GM12878 (cell line): Measurements from ENCODE around the gene ARPC1B. TPM values are rescaled to one million over a fixed set of nuclear protein-coding genes. Genes with fewer than 3 reads are reported as not detected.

ENCODE experiments used
- ATAC-seq: fragments of 200-7000 bp; cut with Tn5 transposase; 3 replicates; pipeline ENCODE4 v1.9.1; 2020; ENCODE audit warnings: mild to moderate bottlenecking, moderate library complexity
- BruUV-seq: library from RNA; stranded (reverse); fragments of 400-500 nt; replicated peaks from 2 replicates; lab custom pipeline; 2021; lab: Mats Ljungman, UMichigan
- CTCF ChIA-PET: fragments of 300-600 bp; sonication (Branson Sonifier 250); formaldehyde crosslinking; extraction: SDS; loops from one replicate; lab custom pipeline; 2021; ENCODE audit warnings: inconsistent platforms; lab: Yijun Ruan, JAX
- POLR2A ChIA-PET: fragments of 350-600 bp; formaldehyde crosslinking; extraction: SDS; loops from one replicate; lab custom pipeline; 2021; ENCODE audit warnings: inconsistent platforms; lab: Charles Lee
- RAD21 ChIA-PET: fragments of 300-600 bp; sonication (Branson Sonifier 250); formaldehyde crosslinking; loops from one replicate; lab custom pipeline; 2023; ENCODE audit warnings: antibody characterized with exemption; ENCODE audit not compliant: unreplicated experiment; lab: Charles Lee
- SMC1A ChIA-PET: fragments of 300-600 bp; sonication (Branson Sonifier 250); formaldehyde crosslinking; loops from one replicate; lab custom pipeline; 2023; ENCODE audit not compliant: unreplicated experiment, uncharacterized antibody; lab: Charles Lee
- DNase-seq: peaks from one replicate; pipeline ENCODE4 v3.0.0-alpha.2; 2011; ENCODE audit warnings: low read depth, low spot score
- FAIRE-seq: peaks from 3 replicates; lab custom pipeline; 2011; peaks lifted over from hg19 to GRCh38; lab: Jason Lieb, UNC
- H2AFZ ChIP-seq: 2 replicates; pipeline ENCODE4 v1.6.0; 2011; ENCODE audit warnings: low read depth, low read length, control low read depth; ENCODE audit not compliant: control insufficient read depth
- H3K27ac ChIP-seq: 2 replicates; pipeline ENCODE4 v1.5.1; 2011; ENCODE audit warnings: control low read depth; ENCODE audit not compliant: control insufficient read depth, insufficient read depth
- H3K27me3 ChIP-seq, 2 experiments: replicated peaks in 1 of 2; 2 replicates each; pipeline versions ENCODE4 v1.6.0 to v1.6.1; 2011; ENCODE audit warnings: low read length in 1 of 2; ENCODE audit not compliant: control insufficient read depth in 2 of 2, insufficient read depth in 2 of 2
- H3K36me3 ChIP-seq, 2 experiments: 2 replicates each; pipeline ENCODE4 v1.5.1; 2011; ENCODE audit warnings: low read length in 1 of 2; ENCODE audit not compliant: control insufficient read depth in 2 of 2, insufficient read depth in 2 of 2
- H3K4me1 ChIP-seq: 2 replicates; pipeline ENCODE4 v1.6.1; 2011; ENCODE audit warnings: mild to moderate bottlenecking, low read length, moderate library complexity, mixed read lengths; ENCODE audit not compliant: control insufficient read depth, insufficient read depth
- H3K4me2 ChIP-seq: 2 replicates; pipeline ENCODE4 v1.6.0; 2011; ENCODE audit warnings: control low read depth; ENCODE audit not compliant: control insufficient read depth, insufficient read depth
- H3K4me3 ChIP-seq: fragments of 200-600 bp; sonication (generic); 2 replicates; pipeline ENCODE4 v1.5.1; 2016
- H3K79me2 ChIP-seq: 2 replicates; pipeline ENCODE4 v1.6.0; 2011; ENCODE audit warnings: low read length; ENCODE audit not compliant: control insufficient read depth, insufficient read depth
- H3K9ac ChIP-seq: 2 replicates; pipeline ENCODE4 v1.8.0; 2011; ENCODE audit warnings: low read length, control low read depth, mixed read lengths; ENCODE audit not compliant: control insufficient read depth, insufficient read depth
- H3K9me3 ChIP-seq: replicated peaks from 3 replicates; pipeline ENCODE4 v1.5.1; 2011; ENCODE audit warnings: mild to moderate bottlenecking, low read length; ENCODE audit not compliant: control insufficient read depth, insufficient read depth
- H4K20me1 ChIP-seq: 2 replicates; pipeline ENCODE4 v1.6.0; 2011; ENCODE audit not compliant: control insufficient read depth, insufficient read depth
- CHD2 ChIP-seq: IDR thresholded peaks from 2 replicates; pipeline ENCODE4 v1.6.1; 2011; ENCODE audit warnings: low read depth, low read length, improper control_type of control experiment, borderline replicate concordance
- DPF2 ChIP-seq: fragments of 450-650 bp; IDR thresholded peaks from 2 replicates; pipeline ENCODE4 v1.6.1; 2017; ENCODE audit warnings: mild to moderate bottlenecking
- KAT2A ChIP-seq: conservative IDR thresholded peaks from 2 replicates; pipeline ENCODE4 v1.6.1; 2011; ENCODE audit warnings: low read depth, low read length; ENCODE audit not compliant: control insufficient read depth
- KDM1A ChIP-seq: fragments of 200-600 bp; sonication (generic); IDR thresholded peaks from 2 replicates; pipeline ENCODE4 v1.6.1; 2016; ENCODE audit warnings: borderline replicate concordance
- MEF2A ChIP-seq: IDR thresholded peaks from 2 replicates; pipeline ENCODE4 v1.6.1; 2011; ENCODE audit warnings: low read depth, mild to moderate bottlenecking, low read length, moderate library complexity; ENCODE audit not compliant: insufficient read depth
- MXI1 ChIP-seq: fragments of 150-350 bp; IDR thresholded peaks from 2 replicates; pipeline ENCODE4 v1.6.1; 2011; ENCODE audit warnings: low read depth, mild to moderate bottlenecking, inconsistent platforms, low read length, improper control_type of control experiment
- MYB ChIP-seq: fragments of 150-350 bp; IDR thresholded peaks from 2 replicates; pipeline ENCODE4 v1.6.1; 2014; ENCODE audit warnings: mild to moderate bottlenecking, low read depth, low read length, borderline replicate concordance
- RAD21 ChIP-seq: IDR thresholded peaks from 2 replicates; pipeline ENCODE4 v1.6.1; 2011; ENCODE audit warnings: mild to moderate bottlenecking, low read depth, low read length, moderate library complexity; ENCODE audit not compliant: insufficient read depth
- RB1 ChIP-seq: fragments of 450-650 bp; formaldehyde crosslinking; IDR thresholded peaks from 2 replicates; pipeline ENCODE4 v1.6.1; 2017; ENCODE audit warnings: mild to moderate bottlenecking, borderline replicate concordance
- SPI1 ChIP-seq: IDR thresholded peaks from 2 replicates; pipeline ENCODE4 v1.6.1; 2011; ENCODE audit warnings: low read depth, mild to moderate bottlenecking, low read length, moderate library complexity, borderline replicate concordance; ENCODE audit not compliant: insufficient read depth
- SREBF2 ChIP-seq: IDR thresholded peaks from 2 replicates; pipeline ENCODE4 v1.6.1; 2012; ENCODE audit warnings: mild to moderate bottlenecking, low read length
- WGBS: methylation state at CpG from one replicate; pipeline ENCODE4 v1.1.6; 2016; ENCODE audit warnings: low lambda C conversion rate; ENCODE audit not compliant: insufficient replicate concordance, insufficient coverage; ENCODE audit errors: missing lambda C conversion rate; 5-methylcytosine and 5-hydroxymethylcytosine counted together
- in situ Hi-C: fragments of 300-500 bp; cut with MboI; formaldehyde crosslinking; loops from 9 replicates; pipeline ENCODE4 v1.14.3; 2018; ENCODE audit warnings: mixed read lengths
- intact Hi-C: fragments of 100-400 bp; cut with micrococcal nuclease; formaldehyde crosslinking; loops from one replicate; pipeline ENCODE4 v1.14.2; 2022; ENCODE audit not compliant: unreplicated experiment
- polyA plus RNA-seq, 11 experiments: library from polyadenylated mRNA; depleted of rRNA in 4 of 11; unstranded in 6 of 11; stranded (reverse) in 5 of 11; fragments of >200 nt; fragmentation: Nextera tagmentation in 4 of 11; fragmentation: Illumina TruSeq in 1 of 11; extraction: Ambion mirVana in 4 of 11; extraction: Trizol in 1 of 11; gene quantifications; 1 replicate in 1 of 11; 2 replicates in 10 of 11; pipeline versions ENCODE4 v1.2.1 to v1.2.3, GENCODE V29; 2011 to 2016; ENCODE audit warnings: inconsistent platforms in 2 of 11, missing spikeins in 2 of 11, low read depth in 1 of 11
- total RNA-seq, 4 experiments: library from RNA; depleted of rRNA in 3 of 4; stranded (reverse); fragments of >200 nt in 3 of 4; fragmentation: Illumina TruSeq in 1 of 4; extraction: Trizol in 1 of 4; gene quantifications; 2 replicates each; pipeline versions ENCODE4 v1.2.1 to v1.2.3, GENCODE V29; 2013 to 2021
- TF ChIP-seq, protein P1 (sequence below): IDR thresholded peaks from 2 replicates; pipeline ENCODE4 v1.6.1; 2012; ENCODE audit warnings: low read depth, low read length, improper control_type of control experiment
- TF ChIP-seq, protein P2 (sequence below): fragments of 450-650 bp; IDR thresholded peaks from 2 replicates; pipeline ENCODE4 v1.6.1; 2018; ENCODE audit warnings: mild to moderate bottlenecking, low read depth, moderate library complexity; ENCODE audit not compliant: partially characterized antibody

ARPC1B gene
- total and polyA plus RNA-seq, 10 of the 15 experiments (the other 5 are each of a cell fraction or from before 2014, with no cell fraction given) = 14.1 to 762 (median 387) TPM

DNA sequence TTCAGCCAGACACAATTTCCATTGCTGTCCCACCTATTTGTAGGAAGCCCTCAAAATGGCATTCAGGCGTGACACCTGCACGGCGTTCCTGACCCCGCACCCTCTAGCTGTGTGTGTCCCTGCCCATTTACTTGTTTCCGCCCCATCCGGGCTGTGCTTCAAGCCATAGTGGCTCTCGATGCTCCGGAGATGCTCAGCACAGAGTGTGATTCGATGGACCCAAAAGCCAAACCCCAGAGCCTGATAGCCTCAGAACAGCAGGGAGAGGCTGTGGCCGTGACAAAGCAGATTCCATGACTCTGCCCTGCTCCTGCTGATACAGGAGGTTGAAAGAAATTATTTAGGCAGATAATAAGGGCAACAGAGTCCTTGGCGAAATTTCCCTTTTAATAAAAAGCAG, 47.7 kb downstream of the ARPC1B start:
- no peak for ATAC-seq
- no peak for FAIRE-seq
- 83% methylated on average over 11 of the region's 11 CpGs for WGBS

More for the DNA sequence above, 47.7 kb downstream of the ARPC1B start:
- no TSS peak for BruUV-seq
- H3K79me2 ChIP-seq = no peaks in the 10 kb centered on the region
- ChIA-PET CTCF (no interaction called here), POLR2A (no interaction called here), RAD21 (no interaction called here), SMC1A (interaction anchor here (1.1 kb wide), 1 partner anchor 13 kb away, joined by 3 read pairs; the partner anchor contains the start of genes BUD31 and PDAP1)
- H3K9ac ChIP-seq = no peak overlapping the region
- H3K4me1 ChIP-seq = no peaks in the 10 kb centered on the region
- H3K27ac ChIP-seq = no peak overlapping the region
- H3K36me3 ChIP-seq = peaks cover 7 to 34% of the 10 kb centered on the region in 2 experiments
- no peak overlapping the region for H3K4me3 ChIP-seq
- TF ChIP-seq RAD21 = no peak
- no peak for TF ChIP-seq DPF2
- no peak for TF ChIP-seq MXI1
- TF ChIP-seq SREBF2 = no peak
- TF ChIP-seq, protein P1, sequence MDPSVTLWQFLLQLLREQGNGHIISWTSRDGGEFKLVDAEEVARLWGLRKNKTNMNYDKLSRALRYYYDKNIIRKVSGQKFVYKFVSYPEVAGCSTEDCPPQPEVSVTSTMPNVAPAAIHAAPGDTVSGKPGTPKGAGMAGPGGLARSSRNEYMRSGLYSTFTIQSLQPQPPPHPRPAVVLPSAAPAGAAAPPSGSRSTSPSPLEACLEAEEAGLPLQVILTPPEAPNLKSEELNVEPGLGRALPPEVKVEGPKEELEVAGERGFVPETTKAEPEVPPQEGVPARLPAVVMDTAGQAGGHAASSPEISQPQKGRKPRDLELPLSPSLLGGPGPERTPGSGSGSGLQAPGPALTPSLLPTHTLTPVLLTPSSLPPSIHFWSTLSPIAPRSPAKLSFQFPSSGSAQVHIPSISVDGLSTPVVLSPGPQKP = no peak
- TF ChIP-seq KAT2A = no peak
- TF ChIP-seq KDM1A = no peak
- no peak for TF ChIP-seq MYB
- no peak for TF ChIP-seq MEF2A
- TF ChIP-seq RB1 = no peak
- TF ChIP-seq SPI1 = no peak
- no peak for TF ChIP-seq CHD2
- TF ChIP-seq, protein P2, sequence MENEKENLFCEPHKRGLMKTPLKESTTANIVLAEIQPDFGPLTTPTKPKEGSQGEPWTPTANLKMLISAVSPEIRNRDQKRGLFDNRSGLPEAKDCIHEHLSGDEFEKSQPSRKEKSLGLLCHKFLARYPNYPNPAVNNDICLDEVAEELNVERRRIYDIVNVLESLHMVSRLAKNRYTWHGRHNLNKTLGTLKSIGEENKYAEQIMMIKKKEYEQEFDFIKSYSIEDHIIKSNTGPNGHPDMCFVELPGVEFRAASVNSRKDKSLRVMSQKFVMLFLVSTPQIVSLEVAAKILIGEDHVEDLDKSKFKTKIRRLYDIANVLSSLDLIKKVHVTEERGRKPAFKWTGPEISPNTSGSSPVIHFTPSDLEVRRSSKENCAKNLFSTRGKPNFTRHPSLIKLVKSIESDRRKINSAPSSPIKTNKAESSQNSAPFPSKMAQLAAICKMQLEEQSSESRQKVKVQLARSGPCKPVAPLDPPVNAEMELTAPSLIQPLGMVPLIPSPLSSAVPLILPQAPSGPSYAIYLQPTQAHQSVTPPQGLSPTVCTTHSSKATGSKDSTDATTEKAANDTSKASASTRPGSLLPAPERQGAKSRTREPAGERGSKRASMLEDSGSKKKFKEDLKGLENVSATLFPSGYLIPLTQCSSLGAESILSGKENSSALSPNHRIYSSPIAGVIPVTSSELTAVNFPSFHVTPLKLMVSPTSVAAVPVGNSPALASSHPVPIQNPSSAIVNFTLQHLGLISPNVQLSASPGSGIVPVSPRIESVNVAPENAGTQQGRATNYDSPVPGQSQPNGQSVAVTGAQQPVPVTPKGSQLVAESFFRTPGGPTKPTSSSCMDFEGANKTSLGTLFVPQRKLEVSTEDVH = no peak
- H3K4me2 ChIP-seq = no peak overlapping the region
- H2AFZ ChIP-seq = no peak overlapping the region
- DNase-seq = no peak
- intact Hi-C loops (no loop called here), in situ Hi-C loops (no loop called here)
- no peaks in the 10 kb centered on the region for H4K20me1 ChIP-seq
- H3K9me3 ChIP-seq = no peaks in the 10 kb centered on the region
- H3K27me3 ChIP-seq = no peaks in the 10 kb centered on the region
